ENCODE measurements around the gene MBTPS1. TPM values are rescaled to one million over a fixed set of nuclear protein-coding genes. Genes with fewer than 3 reads are reported as not detected.

The MBTPS1 gene
- polyA plus RNA-seq, 3 donors, result 26.4 to 73.8 (median 28.0) TPM

DNA sequence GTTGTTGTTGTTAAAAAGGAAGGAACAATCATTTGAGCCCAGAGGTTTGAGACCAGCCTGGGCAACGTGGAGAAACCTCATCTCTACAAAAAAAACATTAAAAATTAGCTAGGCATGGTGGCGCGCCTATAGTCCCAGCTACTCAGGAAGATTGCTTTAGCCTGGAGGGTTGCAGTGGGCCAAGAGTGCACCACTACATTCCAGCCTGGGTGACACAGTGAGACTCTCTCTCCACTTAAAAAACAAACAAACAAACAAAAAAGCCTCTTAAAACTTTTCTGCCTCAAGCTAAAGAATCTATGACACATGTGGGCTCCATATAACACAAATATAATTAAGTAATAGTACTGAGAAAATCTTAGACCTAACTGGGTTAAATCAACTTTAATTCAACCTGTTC is 12.5 kb downstream of the MBTPS1 start:
- H3K4me1 Mint-ChIP-seq, result peaks cover 36% of the 10 kb centered on the region
- no peak overlapping the region for H3K27ac ChIP-seq (ENCODE audit: low read depth in 1 of 2, low read length in 2 of 2)
- H4K20me1 ChIP-seq (ENCODE audit: insufficient read depth, low read length), result peaks cover 80% of the 10 kb centered on the region
- H3K4me1 ChIP-seq (ENCODE audit: control insufficient read depth in 1 of 2, insufficient read depth in 2 of 2, low read length in 2 of 2), result peaks cover 30 to 31% of the 10 kb centered on the region in 2 donors
- peaks cover 0 to 4% (median 0%) of the 10 kb centered on the region in 3 donors for H3K27me3 Mint-ChIP-seq (ENCODE audit: low read depth in 3 of 3)
- intact Hi-C loops (cut with micrococcal nuclease), result loop anchor here in 1 of 2 donors (5.0 kb wide), 1 partner anchor 37 kb away; no protein-coding TSS in a partner anchor
- peaks cover 89% of the 10 kb centered on the region for H3K79me2 ChIP-seq (ENCODE audit: insufficient read depth, low read length)
- no peak for DNase-seq
- H3K36me3 Mint-ChIP-seq, result peaks cover 31 to 61% of the 10 kb centered on the region in 2 donors
- no peaks in the 10 kb centered on the region for H3K27me3 ChIP-seq (ENCODE audit: control insufficient read depth in 2 of 2, insufficient read depth in 2 of 2, low read length in 2 of 2)
- no peak overlapping the region for H3K4me2 ChIP-seq (replicated peaks; ENCODE audit: extremely low read depth, low read length, poor library complexity, severe bottlenecking)
- no peak overlapping the region for H2AFZ ChIP-seq (ENCODE audit: insufficient read depth, low read depth, low read length, poor library complexity, severe bottlenecking)
- no peak overlapping the region for H3K9ac ChIP-seq (ENCODE audit: insufficient read depth, low read length, poor library complexity, severe bottlenecking)
- no peak for TF ChIP-seq CTCF (IDR thresholded peaks at IDR 0.05)
- no peak overlapping the region for H3K4me3 ChIP-seq (replicated peaks in 1 of 3; ENCODE audit: low read depth in 2 of 3, low read length in 3 of 3)
- no peak overlapping the region for H3K4me3 Mint-ChIP-seq
- no peaks in the 10 kb centered on the region for H3K9me3 ChIP-seq (replicated peaks in 1 of 2; ENCODE audit: control insufficient read depth in 1 of 2, insufficient read depth in 1 of 2, low read length in 2 of 2)
- WGBS (ENCODE audit: insufficient coverage), result 94% methylated on average over 3 of the region's 3 CpGs
- H3K9me3 Mint-ChIP-seq, result peaks cover 0 to 2% (median 0%) of the 10 kb centered on the region in 7 donors
- peaks cover 28 to 40% of the 10 kb centered on the region in 2 donors for H3K36me3 ChIP-seq (replicated peaks in 1 of 2; ENCODE audit: control insufficient read depth in 1 of 2, insufficient read depth in 2 of 2, low read length in 2 of 2)
- H3K27ac Mint-ChIP-seq, result peak overlapping the region in 1 of 7 donors; percentile 39

DNA sequence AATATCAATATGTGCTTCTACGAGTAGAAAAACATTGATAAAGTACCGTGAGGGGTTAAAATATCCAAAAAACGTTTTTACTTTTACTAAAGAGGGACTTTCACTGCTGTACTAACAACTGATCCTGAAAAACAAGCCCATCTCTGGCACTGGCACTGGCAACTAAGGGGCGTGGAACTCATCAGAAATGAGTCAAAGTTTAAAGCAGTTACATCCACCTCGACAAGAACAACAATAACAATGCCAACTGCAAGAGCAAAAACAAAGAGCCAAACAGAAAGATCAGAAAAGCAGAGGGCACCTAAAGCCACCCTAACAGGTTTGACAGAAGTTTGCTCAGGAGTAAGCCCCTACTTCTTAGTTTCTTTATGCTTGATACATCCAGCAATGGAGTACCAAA is 13.1 kb downstream of the MBTPS1 start:
- peaks cover 25 to 40% of the 10 kb centered on the region in 2 donors for H3K36me3 ChIP-seq (replicated peaks in 1 of 2; ENCODE audit: control insufficient read depth in 1 of 2, insufficient read depth in 2 of 2, low read length in 2 of 2)
- no peak overlapping the region for H3K27ac Mint-ChIP-seq
- no peak for TF ChIP-seq CTCF (IDR thresholded peaks at IDR 0.05)
- peaks cover 89% of the 10 kb centered on the region for H3K79me2 ChIP-seq (ENCODE audit: insufficient read depth, low read length)
- H4K20me1 ChIP-seq (ENCODE audit: insufficient read depth, low read length), result peaks cover 80% of the 10 kb centered on the region
- no peak overlapping the region for H3K4me3 Mint-ChIP-seq
- H2AFZ ChIP-seq (ENCODE audit: insufficient read depth, low read depth, low read length, poor library complexity, severe bottlenecking), result no peak overlapping the region
- H3K27me3 ChIP-seq (ENCODE audit: control insufficient read depth in 2 of 2, insufficient read depth in 2 of 2, low read length in 2 of 2), result no peaks in the 10 kb centered on the region
- H3K4me1 ChIP-seq (ENCODE audit: control insufficient read depth in 1 of 2, insufficient read depth in 2 of 2, low read length in 2 of 2), result peaks cover 32% of the 10 kb centered on the region in 2 donors
- no peaks in the 10 kb centered on the region for H3K9me3 ChIP-seq (replicated peaks in 1 of 2; ENCODE audit: control insufficient read depth in 1 of 2, insufficient read depth in 1 of 2, low read length in 2 of 2)
- H3K36me3 Mint-ChIP-seq, result peaks cover 30 to 60% of the 10 kb centered on the region in 2 donors
- no peak for DNase-seq
- intact Hi-C loops (cut with micrococcal nuclease), result loop anchor here in 1 of 2 donors (5.0 kb wide), 1 partner anchor 36 kb away; no protein-coding TSS in a partner anchor
- H3K27ac ChIP-seq (ENCODE audit: low read depth in 1 of 2, low read length in 2 of 2), result no peak overlapping the region
- WGBS (ENCODE audit: insufficient coverage), result 87% methylated on average over 2 of the region's 5 CpGs
- H3K4me3 ChIP-seq (replicated peaks in 1 of 3; ENCODE audit: low read depth in 2 of 3, low read length in 3 of 3), result no peak overlapping the region
- no peak overlapping the region for H3K4me2 ChIP-seq (replicated peaks; ENCODE audit: extremely low read depth, low read length, poor library complexity, severe bottlenecking)
- peaks cover 0 to 2% (median 0%) of the 10 kb centered on the region in 7 donors for H3K9me3 Mint-ChIP-seq
- H3K27me3 Mint-ChIP-seq (ENCODE audit: low read depth in 3 of 3), result peaks cover 0 to 4% (median 0%) of the 10 kb centered on the region in 3 donors
- peaks cover 40% of the 10 kb centered on the region for H3K4me1 Mint-ChIP-seq
- no peak overlapping the region for H3K9ac ChIP-seq (ENCODE audit: insufficient read depth, low read length, poor library complexity, severe bottlenecking)

All from CD14-positive monocyte (primary cell).